Activated naive CD4-positive, alpha-beta T cell treated with anti-CD3 and anti-CD28 coated beads, Interleukin-2, amount 10 ng/mL, durations not matched to agents 7 days and 5 days (primary cell): ENCODE data around the gene KRT71.
"Not testable (repeated sequence)": the region's sequence is repeated elsewhere in the genome, so short reads cannot be mapped to it uniquely, and the experiment has no call there.

ENCODE experiments used
- CTCF ChIA-PET: fragments of 350-600 bp; sonication (Branson Sonifier 250); formaldehyde crosslinking; loops from one replicate; lab custom pipeline; 2021; ENCODE audit warnings: antibody characterized with exemption; lab: Charles Lee
- DNase-seq: peaks from one replicate; pipeline ENCODE4 v3.0.0-alpha.2; 2020
- H3K27ac Mint-ChIP-seq: one replicate; pipeline ENCODE4 v1.8.0; 2021; ENCODE audit warnings: mild to moderate bottlenecking, moderate library complexity, mixed read lengths
- H3K27me3 Mint-ChIP-seq: one replicate; pipeline ENCODE4 v1.8.0; 2021; ENCODE audit warnings: mild to moderate bottlenecking, mixed read lengths
- H3K36me3 Mint-ChIP-seq: one replicate; pipeline ENCODE4 v1.8.0; 2021; ENCODE audit warnings: mixed read lengths
- H3K4me1 Mint-ChIP-seq: one replicate; pipeline ENCODE4 v1.8.0; 2021; ENCODE audit warnings: mixed read lengths
- H3K4me3 Mint-ChIP-seq: one replicate; pipeline ENCODE4 v1.8.0; 2021; ENCODE audit warnings: mild to moderate bottlenecking, moderate library complexity, mixed read lengths
- H3K9me3 Mint-ChIP-seq: one replicate; pipeline ENCODE4 v1.8.0; 2021; ENCODE audit warnings: mixed read lengths

The KRT71 gene

DNA sequence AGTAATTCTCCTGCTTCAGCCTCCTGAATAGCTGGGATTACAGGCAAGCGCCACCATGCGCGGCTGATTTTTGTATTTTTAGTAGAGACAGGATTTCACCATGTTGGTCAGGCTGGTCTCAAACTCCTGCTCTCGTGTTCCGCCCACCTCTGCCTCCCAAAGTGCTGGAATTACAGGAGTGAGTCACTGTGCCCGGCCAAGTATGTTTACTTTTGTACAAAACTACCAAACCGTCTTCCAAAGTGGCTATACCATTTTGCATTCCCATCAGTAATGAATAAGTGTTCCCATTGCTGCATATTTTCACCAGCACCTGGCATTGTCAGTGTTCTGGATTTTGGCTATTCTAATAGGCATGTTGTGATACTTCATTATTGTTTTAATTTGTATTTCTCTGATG, 51.5 kb downstream of the KRT71 start:
- Mint-ChIP-seq H3K4me1 (no peaks in the 10 kb centered on the region), H3K36me3 (no peaks in the 10 kb centered on the region), H3K9me3 (no peaks in the 10 kb centered on the region), H3K4me3 (no peak overlapping the region), H3K27ac (no peak overlapping the region), H3K27me3 (peaks cover 31% of the 10 kb centered on the region)
- no peak for DNase-seq
- CTCF ChIA-PET = no interaction called here

DNA sequence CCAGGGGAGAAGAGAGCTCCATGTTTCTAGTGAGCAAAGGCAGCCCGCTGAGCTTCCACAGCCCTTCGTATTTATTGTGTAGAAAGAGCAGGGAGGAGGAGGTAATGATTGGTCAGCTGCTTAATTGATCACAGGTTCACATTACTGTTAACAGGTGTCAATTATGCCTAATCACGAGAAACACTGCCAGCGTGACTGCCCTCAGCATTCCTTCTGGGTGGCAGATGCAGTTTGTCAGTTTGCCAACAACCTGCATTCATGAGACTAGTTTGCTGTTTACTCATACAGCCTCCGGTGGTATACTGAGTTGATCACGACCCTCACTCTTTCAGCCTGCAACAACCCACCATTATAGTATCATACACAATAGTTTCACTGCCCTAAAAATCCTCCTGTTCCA, 52.4 kb downstream of the KRT71 start:
- H3K9me3 Mint-ChIP-seq, CTCF ChIA-PET, H3K36me3 Mint-ChIP-seq, H3K4me3 Mint-ChIP-seq, H3K4me1 Mint-ChIP-seq, DNase-seq, H3K27ac Mint-ChIP-seq: not testable (repeated sequence)
- peaks cover 37% of the 10 kb centered on the region for H3K27me3 Mint-ChIP-seq

DNA sequence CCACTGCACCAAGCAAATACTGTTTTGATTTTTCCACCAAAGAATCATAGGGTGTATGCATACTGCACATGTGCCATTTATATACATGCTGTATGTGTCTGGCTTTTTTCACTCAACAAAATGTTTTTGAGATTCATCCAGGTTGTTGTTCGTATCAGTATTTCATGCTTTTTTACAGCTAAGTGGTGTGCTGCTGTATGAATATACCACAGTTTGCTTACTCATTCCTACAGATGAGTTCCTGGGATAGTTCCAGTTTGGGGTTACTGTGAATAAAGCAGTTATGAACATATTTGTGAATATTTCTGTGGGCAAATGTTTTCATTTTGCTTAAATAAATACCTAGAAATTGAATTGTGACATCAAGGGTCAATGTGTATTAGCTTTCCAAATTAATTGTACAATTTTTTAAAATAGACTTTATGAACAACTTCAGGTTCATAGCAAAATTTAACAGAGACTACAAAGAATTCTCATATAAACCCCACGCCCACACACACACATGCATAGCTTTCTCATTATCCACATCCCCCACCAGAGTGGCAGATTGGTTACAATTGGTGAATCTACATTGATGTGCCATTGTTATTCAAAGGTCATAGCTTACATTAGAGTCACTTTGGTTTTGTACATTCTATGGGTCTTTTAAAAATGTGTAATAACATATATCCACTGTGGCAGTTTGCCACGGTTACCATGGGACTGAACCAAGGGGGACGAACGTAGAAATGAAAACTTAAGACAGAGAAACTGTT, 53.0 kb downstream of the KRT71 start:
- Mint-ChIP-seq H3K27me3 (peaks cover 42% of the 10 kb centered on the region), H3K4me3 (no peak overlapping the region), H3K4me1 (no peaks in the 10 kb centered on the region), H3K36me3 (no peaks in the 10 kb centered on the region), H3K9me3 (no peaks in the 10 kb centered on the region), H3K27ac (no peak overlapping the region)
- CTCF ChIA-PET = interaction anchor here (0.8 kb wide), 1 partner anchor 380 kb away, joined by 4 read pairs; no protein-coding TSS in a partner anchor
- no peak for DNase-seq

DNA sequence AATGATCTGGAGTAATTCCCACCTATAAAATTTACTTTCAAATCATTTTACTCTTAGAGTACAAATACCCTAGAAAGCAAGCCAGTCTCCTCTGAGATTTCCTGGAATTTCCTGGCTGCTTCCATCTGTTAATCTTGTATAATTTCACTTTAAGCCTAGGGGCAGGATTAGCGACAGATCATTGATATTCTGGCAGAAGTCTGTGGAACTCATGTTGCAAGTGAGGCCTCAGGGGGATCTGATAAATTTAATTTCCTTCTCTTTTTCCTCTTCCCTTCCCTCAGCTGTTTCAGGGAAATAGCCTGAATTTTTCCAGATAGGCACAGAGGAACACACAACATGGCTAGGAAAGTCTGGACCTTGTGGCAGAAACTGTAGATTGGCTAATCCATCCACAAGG, 54.0 kb downstream of the KRT71 start:
- no peaks in the 10 kb centered on the region for H3K9me3 Mint-ChIP-seq
- no peak for DNase-seq
- peaks cover 45% of the 10 kb centered on the region for H3K27me3 Mint-ChIP-seq
- H3K27ac Mint-ChIP-seq = no peak overlapping the region
- no peaks in the 10 kb centered on the region for H3K36me3 Mint-ChIP-seq
- H3K4me1 Mint-ChIP-seq = no peaks in the 10 kb centered on the region
- CTCF ChIA-PET = no interaction called here
- no peak overlapping the region for H3K4me3 Mint-ChIP-seq

DNA sequence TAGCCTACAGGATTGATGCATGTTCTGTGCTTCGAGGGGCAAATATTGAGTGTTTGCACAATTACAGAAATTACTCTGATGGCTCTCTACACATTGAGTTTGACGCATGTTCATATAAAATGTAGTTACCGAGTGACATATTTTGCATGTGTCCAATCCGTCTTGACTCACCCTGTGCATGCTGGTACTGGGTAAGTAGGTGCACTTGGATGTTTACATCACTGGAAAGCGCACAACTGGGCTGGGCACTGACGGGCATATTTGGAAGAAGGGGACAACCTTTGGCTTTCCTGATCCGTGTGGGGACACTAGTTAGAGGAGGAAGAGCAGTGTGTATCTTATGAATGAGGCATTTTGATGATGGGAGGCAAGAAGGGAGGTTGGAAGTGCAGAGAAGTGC, 55.0 kb downstream of the KRT71 start:
- no peak for DNase-seq
- Mint-ChIP-seq H3K9me3 (no peaks in the 10 kb centered on the region), H3K27ac (no peak overlapping the region), H3K4me3 (no peak overlapping the region), H3K36me3 (no peaks in the 10 kb centered on the region), H3K27me3 (peaks cover 52% of the 10 kb centered on the region), H3K4me1 (no peaks in the 10 kb centered on the region)
- CTCF ChIA-PET = no interaction called here

DNA sequence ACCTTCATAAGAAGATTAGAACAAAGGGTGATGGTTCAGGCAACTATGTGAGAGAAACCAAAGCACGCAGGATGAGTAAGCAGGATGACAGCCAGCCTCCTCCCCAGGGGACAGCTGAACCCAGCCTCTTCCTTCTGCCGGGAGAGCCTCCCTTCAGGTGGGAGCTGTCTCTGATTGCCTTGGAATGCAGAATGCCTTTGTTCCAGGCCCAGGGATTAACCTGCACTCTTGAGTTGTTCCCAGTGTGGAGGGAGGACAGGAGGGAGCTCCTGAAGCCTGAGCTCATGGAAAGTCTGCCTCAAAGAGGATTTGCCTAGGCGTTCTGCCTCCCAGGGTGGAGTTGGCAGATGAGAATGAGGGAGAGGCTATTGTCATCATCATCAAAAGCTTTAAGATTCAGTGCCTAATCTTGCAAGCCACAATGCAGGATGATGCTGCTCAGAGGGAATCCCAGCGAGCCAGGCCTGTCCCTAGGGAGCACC, 56.3 kb downstream of the KRT71 start:
- CTCF ChIA-PET = no interaction called here
- H3K27me3 Mint-ChIP-seq = peaks cover 55% of the 10 kb centered on the region
- DNase-seq = no peak

DNA sequence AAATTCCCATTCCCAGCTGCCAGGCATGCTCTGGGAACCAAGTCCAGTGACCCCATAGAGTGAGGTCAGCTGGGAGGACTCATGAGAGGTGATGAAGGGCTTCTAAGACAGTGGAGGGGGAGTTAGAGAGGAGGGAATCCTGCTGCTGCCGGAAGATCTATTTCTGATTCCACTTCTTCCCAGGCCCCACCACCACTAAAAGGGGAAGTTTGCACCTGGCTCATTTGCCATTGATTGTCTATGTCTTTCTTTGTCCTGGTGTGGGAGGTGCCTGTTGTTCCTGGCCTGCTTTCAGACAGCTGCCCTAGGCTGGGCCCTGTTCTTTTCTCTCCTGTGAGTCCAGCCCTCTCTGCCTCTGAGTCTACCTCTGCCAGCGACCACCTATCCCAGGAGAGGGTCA, 56.9 kb downstream of the KRT71 start:
- no peaks in the 10 kb centered on the region for H3K4me1 Mint-ChIP-seq
- H3K27me3 Mint-ChIP-seq = peaks cover 59% of the 10 kb centered on the region
- no peak for DNase-seq
- H3K9me3 Mint-ChIP-seq = no peaks in the 10 kb centered on the region
- H3K4me3 Mint-ChIP-seq = no peak overlapping the region
- no peaks in the 10 kb centered on the region for H3K36me3 Mint-ChIP-seq
- CTCF ChIA-PET = no interaction called here
- H3K27ac Mint-ChIP-seq = no peak overlapping the region

More for the DNA sequence above, 56.3 kb downstream of the KRT71 start:
- no peaks in the 10 kb centered on the region for H3K4me1 Mint-ChIP-seq
- H3K9me3 Mint-ChIP-seq = no peaks in the 10 kb centered on the region
- no peaks in the 10 kb centered on the region for H3K36me3 Mint-ChIP-seq
- no peak overlapping the region for H3K4me3 Mint-ChIP-seq
- H3K27ac Mint-ChIP-seq = no peak overlapping the region

DNA sequence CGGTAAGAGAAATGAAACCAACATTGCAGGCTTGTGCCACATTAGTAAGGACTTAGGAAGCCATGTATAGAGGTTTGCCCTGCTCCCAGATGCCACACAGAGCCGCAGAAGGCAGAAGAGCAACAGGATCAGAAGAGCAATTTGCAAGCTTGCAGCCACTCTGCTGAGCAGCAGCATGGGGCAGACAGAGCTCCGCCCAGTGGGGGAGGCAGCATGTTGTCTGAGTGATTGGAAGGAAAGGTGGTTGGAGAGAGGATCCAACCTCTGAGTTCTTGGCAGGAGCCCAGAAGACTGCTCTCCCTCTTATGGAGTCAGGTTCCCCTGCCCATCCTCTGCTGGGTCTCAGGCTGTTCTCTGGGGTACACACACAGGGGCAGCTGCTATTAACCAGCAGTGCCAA, 57.6 kb downstream of the KRT71 start:
- Mint-ChIP-seq H3K9me3 (no peaks in the 10 kb centered on the region), H3K27me3 (peaks cover 60% of the 10 kb centered on the region), H3K27ac (no peak overlapping the region), H3K4me1 (no peaks in the 10 kb centered on the region), H3K36me3 (no peaks in the 10 kb centered on the region), H3K4me3 (no peak overlapping the region)
- CTCF ChIA-PET = no interaction called here
- DNase-seq = no peak

DNA sequence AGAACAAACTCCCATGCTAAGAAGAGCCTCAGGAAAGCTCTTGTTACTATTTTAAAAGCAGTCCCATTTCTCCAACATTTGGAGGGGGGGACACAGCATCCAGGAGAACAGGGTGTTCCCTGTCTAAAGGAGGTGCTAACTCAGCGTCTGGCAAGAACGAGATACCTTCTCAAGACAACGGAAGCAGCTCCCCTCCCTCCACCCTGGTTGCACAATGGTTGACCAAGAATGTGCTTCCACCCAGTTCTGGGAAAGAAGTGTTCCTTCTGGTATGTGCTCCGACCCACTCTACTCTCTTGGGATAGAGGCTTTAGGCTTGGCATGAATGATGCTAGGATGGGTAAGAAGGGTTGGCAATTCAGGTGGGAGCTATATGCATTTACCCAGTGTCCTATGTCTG, 58.4 kb downstream of the KRT71 start:
- H3K9me3 Mint-ChIP-seq = no peaks in the 10 kb centered on the region
- H3K36me3 Mint-ChIP-seq = no peaks in the 10 kb centered on the region
- peaks cover 59% of the 10 kb centered on the region for H3K27me3 Mint-ChIP-seq
- DNase-seq = no peak
- CTCF ChIA-PET = no interaction called here
- H3K4me3 Mint-ChIP-seq = no peak overlapping the region
- H3K27ac Mint-ChIP-seq = no peak overlapping the region
- no peaks in the 10 kb centered on the region for H3K4me1 Mint-ChIP-seq

DNA sequence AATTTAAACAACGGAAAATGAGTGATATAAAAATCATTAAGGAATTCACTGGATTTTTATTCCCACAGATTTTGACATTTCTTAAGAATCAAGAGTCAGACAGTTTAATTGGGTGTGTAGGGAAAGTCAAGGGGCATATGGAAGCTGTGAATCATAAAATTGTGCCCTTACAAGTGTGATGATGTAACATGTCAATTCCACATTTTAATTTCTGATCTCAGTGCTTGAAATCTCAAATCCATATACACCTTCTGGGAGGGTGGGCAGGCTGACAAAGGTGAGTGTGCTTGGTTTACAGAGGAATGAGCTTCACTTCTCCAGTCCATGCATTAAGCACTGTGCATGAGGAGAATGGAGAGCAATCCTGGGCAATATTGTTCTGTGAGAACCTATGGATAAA, 58.8 kb downstream of the KRT71 start:
- no peak for DNase-seq
- no peak overlapping the region for H3K4me3 Mint-ChIP-seq
- H3K27ac Mint-ChIP-seq = no peak overlapping the region
- H3K36me3 Mint-ChIP-seq = no peaks in the 10 kb centered on the region
- H3K27me3 Mint-ChIP-seq = peaks cover 60% of the 10 kb centered on the region
- H3K9me3 Mint-ChIP-seq = no peaks in the 10 kb centered on the region
- no peaks in the 10 kb centered on the region for H3K4me1 Mint-ChIP-seq
- CTCF ChIA-PET = no interaction called here
